GM19025 (cell line): ENCODE data around the gene SERPINC1.
"Not testable (repeated sequence)": the region's sequence is repeated elsewhere in the genome, so short reads cannot be mapped to it uniquely, and the experiment has no call there.

Source experiments
- ATAC-seq: cut with Tn5 transposase; IDR thresholded peaks from one replicate; pipeline ENCODE4 v1.9.1; 2021; ENCODE audit warnings: mild to moderate bottlenecking, low read depth, moderate library complexity; ENCODE audit not compliant: unreplicated experiment

Gene SERPINC1

DNA sequence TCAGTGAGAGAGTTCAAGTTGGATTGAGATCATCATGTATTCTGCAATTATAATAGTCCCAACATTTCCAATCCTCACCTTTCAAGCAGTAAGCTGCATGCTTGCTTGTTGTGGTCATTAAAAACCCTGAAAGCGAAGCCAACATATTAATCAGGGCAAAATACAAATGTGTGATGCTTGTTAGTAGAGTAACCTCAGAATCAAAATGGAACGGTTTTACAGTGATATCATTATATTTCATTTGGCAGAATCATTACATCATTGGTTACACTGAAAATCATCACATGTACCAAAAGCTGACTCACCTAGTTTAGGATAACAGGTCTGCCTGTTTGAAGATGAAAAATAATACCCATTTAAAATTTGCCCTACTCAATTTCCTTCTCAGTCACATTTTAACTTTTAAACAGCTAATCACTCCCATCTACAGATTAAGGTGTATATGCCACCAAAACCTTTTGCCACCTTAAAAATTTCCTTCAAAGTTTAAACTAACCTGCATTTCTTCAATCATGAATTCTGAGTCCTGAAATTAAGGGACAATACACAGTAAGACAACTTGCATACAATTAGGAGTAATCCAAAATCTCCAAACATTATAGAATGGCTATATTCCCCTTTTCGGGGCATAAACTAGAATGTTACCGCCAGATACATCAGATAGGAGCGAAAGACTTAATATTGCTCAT, 52.8 kb downstream of the SERPINC1 start:
- ATAC-seq = no peak

DNA sequence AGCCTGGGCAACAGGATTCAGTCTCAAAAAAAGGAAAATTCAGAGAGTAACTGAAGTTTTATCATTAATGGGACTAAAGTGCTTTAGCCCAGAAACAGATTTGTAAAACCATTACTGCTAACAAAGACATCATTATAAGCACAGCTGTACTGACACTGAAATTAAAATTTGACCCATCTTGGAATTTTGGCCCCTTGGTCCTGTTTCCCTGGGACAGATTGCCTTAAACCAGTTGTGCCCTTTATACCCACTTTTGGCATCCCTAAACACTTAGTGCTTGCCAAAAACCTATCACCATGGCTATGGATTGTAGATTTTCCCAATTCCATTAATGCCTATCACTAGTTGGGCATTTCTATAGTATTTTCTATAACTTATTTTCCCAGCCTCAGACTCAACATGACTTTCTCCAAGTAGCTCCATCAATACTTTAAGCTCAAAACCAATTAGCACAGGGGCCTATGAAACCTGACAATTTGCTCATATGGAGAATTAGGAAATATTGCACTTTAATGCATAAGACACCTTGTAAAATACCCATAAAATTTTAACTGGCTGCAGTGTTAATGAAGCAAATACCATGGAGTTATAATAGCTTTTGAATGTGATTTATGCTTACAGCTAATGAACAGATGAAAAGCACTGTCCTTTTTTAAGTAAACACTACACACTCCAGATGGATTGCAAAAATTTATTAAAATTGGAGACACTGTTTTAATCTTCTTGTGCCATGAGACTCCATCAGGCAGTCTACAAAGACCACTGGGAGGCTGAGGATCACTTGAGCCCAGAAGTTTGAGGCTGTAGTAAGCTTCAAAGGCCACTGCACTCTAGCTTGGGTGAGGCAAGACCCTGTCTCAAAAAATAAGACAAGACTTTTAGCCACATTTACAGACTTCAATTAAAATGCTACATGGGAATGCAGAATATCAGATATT, 53.6 kb downstream of the SERPINC1 start:
- ATAC-seq = no peak

DNA sequence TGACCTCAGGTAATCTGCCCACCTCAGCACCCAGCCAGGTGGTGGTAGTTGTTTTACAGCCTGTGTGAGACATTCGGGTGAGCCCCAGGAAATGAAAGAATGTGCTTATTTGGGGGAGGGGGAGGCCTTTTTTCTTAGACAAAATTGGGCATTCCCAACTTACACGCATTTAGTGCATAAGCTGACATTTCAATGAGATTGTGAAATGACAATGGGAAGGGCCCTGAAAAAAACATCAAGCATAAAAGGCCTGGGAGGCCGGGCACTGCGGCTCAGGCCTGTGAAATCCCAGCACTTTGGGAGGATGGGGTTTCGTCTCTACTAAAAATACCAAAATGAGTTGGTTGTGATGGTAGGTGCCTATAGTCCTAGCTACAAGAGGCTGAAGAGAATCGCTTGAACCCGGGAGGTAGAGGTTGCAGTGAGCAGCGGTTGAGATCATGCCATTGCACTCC, 54.3 kb downstream of the SERPINC1 start:
- no peak for ATAC-seq

DNA sequence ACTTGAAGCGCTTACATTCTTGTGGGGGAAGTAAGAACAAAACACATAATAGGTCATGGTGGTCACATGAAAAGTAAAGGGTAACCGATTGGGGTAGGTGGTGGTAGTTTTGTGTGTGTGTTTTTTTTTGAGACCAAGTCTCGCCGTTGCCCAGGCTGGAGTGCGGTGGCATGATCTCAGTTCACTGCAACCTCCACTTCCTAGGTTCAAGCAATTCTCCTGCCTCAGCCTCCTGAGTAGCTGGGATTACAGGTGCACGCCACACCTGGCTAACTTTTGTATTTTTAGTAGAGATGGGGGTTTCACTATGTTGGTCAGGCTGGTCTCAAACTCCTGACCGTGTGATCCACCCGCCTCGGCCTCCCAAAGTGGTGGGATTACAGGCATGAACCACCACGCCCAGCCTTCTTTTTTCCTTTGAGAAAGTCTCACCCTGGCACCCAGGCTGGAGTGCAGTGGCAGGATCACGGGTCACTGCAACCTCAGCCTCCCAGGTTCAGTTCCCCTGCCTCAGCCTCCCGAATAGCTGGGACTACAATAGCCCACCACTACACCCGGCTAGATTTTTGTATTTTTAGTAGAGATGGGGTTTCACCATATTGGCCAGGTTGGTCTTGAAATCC, 54.9 kb downstream of the SERPINC1 start:
- not testable (repeated sequence) for ATAC-seq

DNA sequence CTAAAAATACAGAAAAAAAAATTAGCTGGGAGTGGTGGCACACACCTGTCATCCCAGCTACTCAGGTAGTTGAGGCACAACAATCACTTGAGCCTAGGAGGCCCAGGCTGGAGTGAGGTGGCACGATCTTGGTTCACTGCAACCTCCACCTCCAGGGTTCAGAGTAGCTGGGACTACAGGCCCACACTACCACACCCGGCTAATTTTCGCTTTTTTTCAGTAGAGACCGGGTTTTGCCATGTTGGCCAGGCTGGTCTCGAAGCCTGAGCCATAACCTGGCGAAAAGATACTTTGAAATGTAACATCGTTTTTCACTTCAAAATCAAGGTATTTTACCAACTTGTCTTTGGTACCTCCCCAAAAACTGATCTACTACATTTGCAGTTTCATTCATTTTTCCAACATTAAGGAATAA, 55.4 kb downstream of the SERPINC1 start:
- no peak for ATAC-seq

DNA sequence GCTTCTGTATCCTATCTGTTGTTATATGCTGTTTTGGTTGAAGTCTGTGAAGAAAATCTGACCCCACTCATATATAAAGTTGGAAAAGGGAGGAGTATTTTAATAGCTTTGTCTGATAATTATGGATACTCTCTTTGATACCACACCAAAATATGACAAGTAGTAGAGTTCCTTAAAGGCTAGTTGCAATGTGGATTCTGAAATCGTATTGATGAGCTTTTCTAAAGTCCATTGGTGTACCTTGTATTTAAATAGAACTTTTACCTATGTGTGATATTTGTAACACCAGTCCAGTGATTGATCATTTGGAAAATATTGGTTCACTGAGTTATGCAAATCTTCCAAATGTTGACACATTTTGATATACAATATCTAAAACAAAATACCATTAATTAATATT, 57.1 kb downstream of the SERPINC1 start:
- ATAC-seq = no peak

DNA sequence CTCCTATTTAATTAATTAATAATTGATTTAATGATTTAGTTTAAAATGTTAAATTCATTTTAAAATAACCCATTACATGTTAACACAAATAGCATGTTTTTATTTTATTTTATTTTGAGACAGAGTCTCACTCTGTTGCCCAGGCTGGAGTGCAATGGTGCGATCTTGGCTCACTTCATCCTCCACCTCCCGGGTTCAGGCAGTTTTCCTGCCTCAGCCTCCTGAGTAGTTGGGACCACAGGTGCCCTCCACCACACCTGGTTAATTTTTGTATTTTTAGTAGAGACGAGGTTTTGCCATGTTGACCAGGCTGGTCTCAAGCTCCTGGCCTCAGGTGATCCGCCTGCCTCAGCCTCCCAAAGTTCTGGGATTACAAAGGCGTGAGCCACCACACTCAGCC, 57.6 kb downstream of the SERPINC1 start:
- not testable (repeated sequence) for ATAC-seq

DNA sequence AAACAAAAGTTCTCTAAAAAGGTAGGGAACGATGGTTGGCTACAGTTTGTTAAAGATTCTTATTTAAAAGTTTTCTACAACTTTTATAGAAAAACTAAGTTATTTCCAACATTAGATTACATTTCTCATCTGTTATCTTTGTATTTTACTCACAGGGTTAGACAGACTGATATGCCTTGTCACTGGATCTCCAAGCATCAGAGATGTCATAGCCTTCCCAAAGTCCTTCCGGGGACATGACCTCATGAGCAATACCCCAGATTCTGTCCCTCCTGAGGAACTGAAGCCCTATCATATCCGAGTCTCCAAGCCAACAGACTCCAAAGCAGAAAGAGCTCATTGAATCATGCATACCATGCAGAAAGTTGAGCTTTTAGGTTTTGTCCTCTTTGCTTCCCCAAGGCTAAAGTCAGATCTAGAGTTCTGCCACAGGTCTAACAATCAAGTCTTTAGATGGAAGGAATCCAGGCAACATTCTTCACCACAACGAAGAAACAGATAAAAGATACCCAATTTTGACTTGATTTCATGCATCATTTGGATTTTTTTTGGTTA, 59.7 kb downstream of the SERPINC1 start:
- ATAC-seq = no peak

DNA sequence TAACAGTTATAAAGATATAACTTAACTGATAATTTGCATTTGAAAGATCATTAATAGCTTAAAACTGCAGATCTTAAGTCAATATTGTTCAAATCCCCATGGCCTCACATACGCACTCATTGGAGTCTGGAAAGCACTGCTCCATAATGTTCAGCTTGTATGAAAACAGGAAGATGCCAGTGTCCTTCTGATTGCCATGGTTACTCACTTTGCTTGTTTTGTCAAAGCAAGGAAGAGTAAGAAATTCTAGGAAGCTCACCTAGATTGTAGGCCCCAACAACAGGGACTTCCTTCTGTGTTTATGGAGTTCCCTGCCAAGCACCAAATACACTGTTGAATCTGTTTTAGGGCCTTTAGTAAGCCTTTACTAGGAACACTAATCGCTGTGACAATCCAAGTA, 60.2 kb downstream of the SERPINC1 start:
- ATAC-seq = no peak

DNA sequence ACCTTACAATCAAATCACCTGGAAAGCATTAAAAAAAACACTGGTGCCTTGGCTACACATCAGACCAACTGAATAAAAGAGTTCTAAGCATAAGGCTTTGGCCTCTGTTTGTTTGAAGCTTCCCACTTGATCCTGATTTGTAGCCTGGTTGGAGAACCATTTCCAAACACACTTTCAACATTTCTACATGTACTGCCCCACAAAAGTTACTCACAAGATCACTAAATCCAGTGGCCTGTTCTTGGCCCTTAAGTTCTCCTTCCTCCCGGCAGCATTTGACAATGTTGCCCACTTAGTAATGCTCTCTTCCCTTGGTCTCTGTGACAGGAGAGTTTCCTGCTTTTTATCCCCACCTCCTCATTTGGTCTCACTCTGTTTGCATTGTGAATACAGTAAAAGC, 61.1 kb downstream of the SERPINC1 start:
- no peak for ATAC-seq
